OCI-LY7 (cell line): Measurements from ENCODE around the gene COG7. TPM values are rescaled to one million over a fixed set of nuclear protein-coding genes. Genes with fewer than 3 reads are reported as not detected.

ENCODE experiments used
- BruUV-seq: library from RNA; stranded (reverse); fragments of 400-500 nt; replicated peaks from 2 replicates; lab custom pipeline; 2021; lab: Mats Ljungman, UMichigan
- CTCF ChIA-PET: fragments of 300-600 bp; sonication (Branson Sonifier 250); formaldehyde crosslinking; loops from one replicate; lab custom pipeline; 2022; ENCODE audit warnings: antibody characterized with exemption; ENCODE audit not compliant: unreplicated experiment; lab: Charles Lee
- POLR2A ChIA-PET: fragments of 300-600 bp; sonication (Branson Sonifier 250); formaldehyde crosslinking; loops from one replicate; lab custom pipeline; 2022; ENCODE audit warnings: antibody characterized with exemption; lab: Charles Lee
- DNase-seq: peaks from one replicate; pipeline ENCODE4 v3.0.0-alpha.2; 2015; ENCODE audit warnings: low spot score
- H2AFZ ChIP-seq: fragments of 200-600 bp; sonication (generic), shearing (Covaris generic); 2 replicates; pipeline ENCODE4 v1.6.1; 2014; ENCODE audit warnings: mild to moderate bottlenecking, antibody characterized with exemption, low read length, moderate library complexity
- H3K27ac ChIP-seq: fragments of 200-600 bp; sonication (generic); 2 replicates; pipeline ENCODE4 v1.5.1; 2014; ENCODE audit warnings: mixed run types, low read depth, mild to moderate bottlenecking, moderate library complexity, low read length, inconsistent platforms; ENCODE audit not compliant: poor library complexity, severe bottlenecking
- H3K36me3 ChIP-seq: fragments of 200-600 bp; sonication (generic); 2 replicates; pipeline ENCODE4 v1.6.1; 2014; ENCODE audit warnings: mild to moderate bottlenecking, antibody characterized with exemption, low read length, moderate library complexity, mixed read lengths; ENCODE audit not compliant: insufficient read depth
- H3K4me1 ChIP-seq: fragments of 200-600 bp; sonication (generic); 2 replicates; pipeline ENCODE4 v1.5.1; 2014; ENCODE audit warnings: mild to moderate bottlenecking, low read length; ENCODE audit not compliant: insufficient read depth, poor library complexity, severe bottlenecking
- H3K4me2 ChIP-seq: fragments of 200-600 bp; sonication (generic); 2 replicates; pipeline ENCODE4 v1.6.1; 2014; ENCODE audit warnings: mild to moderate bottlenecking, low read length
- H3K4me3 ChIP-seq: fragments of 200-600 bp; sonication (generic); 2 replicates; pipeline ENCODE4 v1.5.1; 2014; ENCODE audit warnings: mild to moderate bottlenecking, low read depth, low read length; ENCODE audit not compliant: poor library complexity, severe bottlenecking
- H3K79me2 ChIP-seq: fragments of 200-600 bp; sonication (generic); 2 replicates; pipeline ENCODE4 v1.6.1; 2016; ENCODE audit warnings: low read depth, mild to moderate bottlenecking, low read length, moderate library complexity, mixed read lengths; ENCODE audit not compliant: insufficient read depth
- H3K9me2 ChIP-seq: fragments of 200-600 bp; sonication (generic); 2 replicates; pipeline ENCODE4 v1.6.1; 2016; ENCODE audit warnings: mild to moderate bottlenecking, low read length, mixed read lengths; ENCODE audit not compliant: insufficient read depth
- H3K9me3 ChIP-seq: fragments of 200-600 bp; sonication (generic); 2 replicates; pipeline ENCODE4 v1.6.1; 2014; ENCODE audit warnings: mild to moderate bottlenecking, mixed run types, low read length, mixed read lengths
- H4K20me1 ChIP-seq: fragments of 200-600 bp; sonication (generic); 2 replicates; pipeline ENCODE4 v1.6.1; 2014; ENCODE audit warnings: mild to moderate bottlenecking, antibody characterized with exemption, low read length, moderate library complexity, mixed read lengths; ENCODE audit not compliant: insufficient read depth
- CTCF ChIP-seq: fragments of 200-600 bp; sonication (generic); conservative IDR thresholded peaks from 2 replicates; pipeline ENCODE4 v1.5.1; 2014; ENCODE audit warnings: mild to moderate bottlenecking, antibody characterized with exemption, low read length, moderate library complexity, mixed read lengths
- EZH2phosphoT487 ChIP-seq: fragments of 200-600 bp; sonication (generic); IDR thresholded peaks from 2 replicates; pipeline ENCODE4 v1.6.1; 2018; ENCODE audit warnings: low read depth, borderline replicate concordance, mild to moderate bottlenecking, mixed run types, antibody characterized with exemption, low read length, moderate library complexity, mixed read lengths
- intact Hi-C: fragments of 100-400 bp; cut with micrococcal nuclease; formaldehyde crosslinking; loops from one replicate; pipeline ENCODE4 v1.10.0; 2022; ENCODE audit not compliant: unreplicated experiment
- total RNA-seq, 2 experiments: library from RNA; depleted of rRNA in 1 of 2; stranded (reverse); fragments of >200 nt in 1 of 2; shearing (Covaris generic) in 1 of 2; gene quantifications; 2 replicates each; pipeline ENCODE4 v1.2.3, GENCODE V29; 2014 to 2022

Gene COG7
- total RNA-seq, 2 experiments from 2014 or later = 11.4 to 21.0 TPM

DNA sequence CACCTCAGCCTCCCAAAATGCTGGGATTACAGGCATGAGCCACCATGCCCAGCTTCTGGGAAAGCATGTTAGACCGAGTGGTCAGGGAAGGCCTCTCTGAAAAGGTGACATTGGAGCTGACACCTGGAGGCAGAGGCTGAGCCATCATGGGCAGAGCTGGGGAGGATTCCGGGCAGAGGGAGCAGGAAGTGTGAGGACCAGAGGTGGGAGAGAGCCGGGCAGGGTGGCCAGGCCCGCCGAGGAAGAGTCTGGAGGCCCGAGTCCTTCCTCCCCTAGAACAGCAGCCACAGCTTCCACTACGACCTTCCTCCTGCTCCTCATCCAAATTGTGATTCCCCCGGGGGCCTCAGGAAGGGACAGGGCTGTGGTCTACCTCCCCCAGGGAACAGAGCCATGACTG is 74.7 kb downstream of the COG7 start:
- Histone ChIP-seq H3K36me3 (no peaks in the 10 kb centered on the region), H3K27ac (no peak overlapping the region), H4K20me1 (no peaks in the 10 kb centered on the region), H3K4me3 (no peak overlapping the region), H3K9me2 (no peaks in the 10 kb centered on the region), H3K4me2 (no peak overlapping the region), H3K9me3 (no peaks in the 10 kb centered on the region), H3K79me2 (no peaks in the 10 kb centered on the region), H2AFZ (no peak overlapping the region), H3K4me1 (no peaks in the 10 kb centered on the region)
- no TSS peak for BruUV-seq
- DNase-seq = no peak
- no peak for TF ChIP-seq CTCF
- no peak for TF ChIP-seq EZH2phosphoT487
- ChIA-PET POLR2A (no interaction called here), CTCF (no interaction called here)
- intact Hi-C loops = no loop called here

- Histone ChIP-seq H3K79me2 (no peaks in the 10 kb centered on the region), H3K27ac (no peak overlapping the region), H3K36me3 (no peaks in the 10 kb centered on the region), H3K4me2 (no peak overlapping the region), H3K4me1 (no peaks in the 10 kb centered on the region), H4K20me1 (no peaks in the 10 kb centered on the region), H3K9me3 (no peaks in the 10 kb centered on the region), H3K4me3 (no peak overlapping the region), H3K9me2 (no peaks in the 10 kb centered on the region), H2AFZ (no peak overlapping the region)
- no peak for DNase-seq
- ChIA-PET CTCF (no interaction called here), POLR2A (interaction anchor here (0.6 kb wide), 1 partner anchor 529 kb away, joined by 3 read pairs; no protein-coding TSS in a partner anchor)
- no TSS peak for BruUV-seq
- intact Hi-C loops = no loop called here
- TF ChIP-seq CTCF = no peak
- TF ChIP-seq EZH2phosphoT487 = no peak
These were observed 75.7 kb downstream of the COG7 start for GRCh38 chr16:23377071-23377931.

DNA sequence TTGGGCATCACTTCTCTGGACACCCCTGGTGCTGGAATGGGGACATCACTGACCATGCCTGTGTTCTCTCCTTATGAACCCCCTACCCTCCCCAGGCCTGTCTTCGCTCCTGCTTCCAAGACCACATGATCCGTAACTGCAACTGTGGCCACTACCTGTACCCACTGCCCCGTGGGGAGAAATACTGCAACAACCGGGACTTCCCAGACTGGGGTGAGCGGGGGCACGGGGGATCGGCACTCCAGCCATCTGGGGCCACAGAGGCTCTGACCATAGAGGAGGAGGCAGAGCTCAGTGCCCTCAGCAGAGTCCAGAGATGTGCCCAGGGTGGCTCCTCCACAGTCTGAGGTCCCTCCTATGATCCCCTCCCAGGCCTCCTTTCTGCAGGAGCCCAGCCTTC is 77.3 kb downstream of the COG7 start:
- BruUV-seq = no TSS peak
- Histone ChIP-seq H3K36me3 (no peaks in the 10 kb centered on the region), H3K27ac (no peak overlapping the region), H2AFZ (no peak overlapping the region), H3K4me2 (no peak overlapping the region), H3K9me2 (no peaks in the 10 kb centered on the region), H3K4me1 (no peaks in the 10 kb centered on the region), H3K4me3 (no peak overlapping the region), H3K79me2 (no peaks in the 10 kb centered on the region), H4K20me1 (no peaks in the 10 kb centered on the region), H3K9me3 (no peaks in the 10 kb centered on the region)
- CTCF ChIA-PET = no interaction called here
- POLR2A ChIA-PET = no interaction called here
- DNase-seq = no peak
- intact Hi-C loops = no loop called here
- TF ChIP-seq CTCF (no peak), EZH2phosphoT487 (no peak)
